GM19455 (cell line): ENCODE data around the gene SLC27A2.

ENCODE experiments used
- ATAC-seq: cut with Tn5 transposase; IDR thresholded peaks from one replicate; pipeline ENCODE4 v1.9.1; 2021; ENCODE audit not compliant: unreplicated experiment

Gene SLC27A2

GRCh38 chr15:50260969-50261496 lies 79.0 kb downstream of the SLC27A2 start:
- ATAC-seq: no peak

- no peak for ATAC-seq
These were observed 80.0 kb downstream of the SLC27A2 start for GRCh38 chr15:50261981-50262380.

DNA sequence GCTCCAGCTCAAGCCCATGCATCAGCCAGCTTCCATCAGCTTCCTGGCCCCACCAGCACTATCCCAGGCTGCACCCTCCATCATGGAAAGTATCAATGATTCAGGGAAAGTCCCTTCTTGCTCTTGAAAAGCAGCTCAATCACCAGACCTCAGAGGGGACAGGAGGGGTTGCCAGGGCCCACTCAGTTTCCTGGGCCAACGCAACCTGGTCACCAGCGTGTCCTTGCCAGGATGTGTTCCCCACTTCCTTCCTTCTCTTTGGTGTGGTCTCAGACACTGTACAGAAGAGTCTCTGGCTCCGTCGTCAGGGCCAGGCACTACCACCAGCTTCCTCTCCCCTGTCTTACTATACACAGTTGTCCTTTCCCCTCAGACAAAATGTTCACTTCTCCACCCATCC lies 80.5 kb downstream of the SLC27A2 start:
- ATAC-seq: no peak

DNA sequence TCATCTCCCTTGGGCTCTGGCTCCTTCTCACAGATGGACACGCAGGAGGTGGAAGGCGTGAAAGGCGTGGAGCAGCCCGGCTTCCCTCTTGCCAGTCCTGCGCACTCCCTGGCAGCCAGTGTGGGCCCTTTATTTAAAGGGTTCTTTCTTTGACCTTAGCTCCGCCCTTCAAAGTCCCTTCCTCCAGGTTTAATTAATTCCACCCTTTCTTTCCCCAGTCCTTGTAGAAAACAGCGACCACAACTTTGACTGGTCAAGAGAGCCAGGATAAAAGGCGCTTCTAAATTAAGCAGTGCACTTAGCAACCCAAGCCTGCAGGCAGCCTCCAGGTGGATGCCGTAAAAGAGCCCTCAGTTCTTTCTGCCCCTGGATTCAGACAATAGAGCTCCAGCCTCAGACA lies 83.6 kb downstream of the SLC27A2 start, which contains the start of gene HDC:
TSS of gene HDC (minus strand) at position 107 of the 400 bp plus-strand sequence. CDS start at position 4, 103 bp downstream.
- ATAC-seq: no peak

DNA sequence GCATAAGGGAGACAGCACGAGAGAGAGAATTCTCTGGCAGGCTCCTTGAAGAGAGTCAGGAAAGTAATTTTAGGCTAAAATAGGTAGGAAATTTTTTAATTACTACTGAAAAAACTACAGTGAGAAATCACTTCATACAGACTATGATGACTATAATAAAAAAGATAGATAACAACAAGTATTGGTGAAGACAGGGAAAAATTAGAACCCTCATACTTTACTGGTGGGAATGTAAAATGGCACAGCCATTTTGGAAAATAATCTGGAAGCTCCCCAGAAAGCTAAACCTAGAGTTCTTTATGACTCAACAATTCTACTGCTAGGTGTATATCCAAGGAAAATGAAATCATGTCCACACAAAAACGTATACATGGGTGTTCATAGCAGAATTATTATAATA lies 85.6 kb downstream of the SLC27A2 start:
- no peak for ATAC-seq

DNA sequence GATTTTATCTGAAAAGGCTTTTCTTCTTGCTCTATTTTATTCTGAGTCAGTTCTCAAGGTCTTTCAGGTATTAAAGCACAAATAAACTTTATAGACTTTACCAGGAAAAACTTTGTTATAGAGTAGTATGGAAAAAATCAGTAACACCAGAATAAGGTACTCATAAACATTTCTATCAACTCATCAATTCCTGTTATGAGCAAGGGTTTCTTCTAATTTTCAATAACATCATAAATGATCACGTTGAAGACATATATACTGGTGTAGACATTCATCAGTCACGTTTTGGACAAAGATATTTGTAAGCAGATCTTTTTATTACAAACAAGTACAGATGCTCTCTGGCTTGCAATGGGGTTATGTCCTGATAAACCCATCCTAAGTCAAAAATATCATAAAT lies 93.1 kb downstream of the SLC27A2 start:
- no peak for ATAC-seq

DNA sequence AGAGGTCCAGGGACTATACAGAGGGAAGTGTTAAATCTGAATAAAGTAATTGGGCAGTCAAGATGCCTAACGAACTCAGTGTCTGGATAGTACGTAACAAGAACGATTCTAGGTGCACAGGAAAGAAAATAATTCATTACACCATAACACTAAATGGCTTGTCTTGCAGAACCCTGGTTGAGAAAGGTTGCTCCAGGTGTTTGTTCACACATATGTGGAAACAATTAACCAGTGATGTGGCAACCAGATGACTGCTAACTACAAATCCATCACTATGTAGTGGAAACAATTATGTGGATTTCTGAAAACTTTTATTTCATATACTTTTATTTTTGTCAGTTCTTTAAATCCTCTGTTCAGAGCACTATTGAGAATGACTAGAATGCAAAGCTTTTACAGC lies 93.9 kb downstream of the SLC27A2 start:
- ATAC-seq: no peak

DNA sequence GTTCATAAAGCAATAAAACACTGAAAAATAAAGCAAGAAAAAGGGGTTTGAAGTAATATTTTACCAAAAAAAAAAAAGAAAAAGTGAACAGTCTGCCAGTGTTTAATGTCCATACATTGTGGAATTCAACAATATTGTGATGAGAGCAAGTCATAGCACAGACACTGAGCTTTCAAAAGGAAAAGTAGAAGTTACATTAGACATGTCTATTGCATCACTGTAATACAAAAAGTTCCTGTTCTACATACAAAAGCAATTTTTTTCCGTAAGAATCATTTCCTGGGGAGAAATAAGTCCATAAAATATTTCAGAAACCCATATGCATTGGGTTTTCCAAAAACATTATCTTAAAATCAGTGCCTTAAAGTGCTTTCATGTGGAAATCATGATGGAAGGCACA lies 95.4 kb downstream of the SLC27A2 start:
- ATAC-seq: no peak

- no peak for ATAC-seq
These were observed 96.5 kb downstream of the SLC27A2 start for GRCh38 chr15:50278496-50278895.

DNA sequence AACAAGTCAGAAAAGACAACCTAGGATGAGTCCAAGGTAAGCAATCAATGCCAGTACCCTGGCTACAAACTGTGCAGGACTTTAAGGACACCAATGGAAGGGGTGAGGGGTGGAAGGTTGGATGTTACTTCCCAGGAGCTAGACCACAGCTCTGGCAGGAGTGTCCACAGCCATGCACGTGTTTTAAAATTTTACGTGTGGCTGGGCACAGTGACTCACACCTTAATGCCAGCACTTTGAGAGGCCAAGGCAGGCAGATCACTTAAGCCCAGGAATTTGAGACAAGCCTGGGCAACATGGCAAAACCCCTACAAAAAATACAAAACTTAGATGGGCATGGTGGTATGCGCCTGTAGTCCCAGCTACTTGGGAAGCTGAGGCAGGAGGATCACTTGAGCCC lies 98.3 kb downstream of the SLC27A2 start:
- ATAC-seq: no peak

DNA sequence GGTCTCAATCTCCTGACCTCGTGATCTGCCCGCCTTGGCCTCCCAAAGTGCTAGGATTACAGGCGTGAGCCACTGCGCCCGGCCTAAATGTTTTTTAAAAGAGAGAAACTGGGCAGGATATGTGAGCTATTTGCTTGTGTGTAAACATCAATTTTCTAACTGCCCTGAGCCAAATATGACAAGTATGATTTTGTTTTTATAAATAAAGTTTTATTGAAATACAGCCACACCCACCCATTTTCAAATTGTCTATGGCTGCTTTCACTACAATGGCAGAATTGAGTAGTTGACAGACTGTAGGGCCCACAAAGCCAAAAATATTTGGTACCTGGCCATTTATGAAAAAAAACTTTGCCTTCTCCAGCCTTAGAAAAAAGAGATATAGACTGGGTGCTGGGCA lies 99.4 kb downstream of the SLC27A2 start:
- no peak for ATAC-seq
